Gastrocnemius medialis (tissue), 4 donors: ENCODE results near the gene PAPLN. TPM values are rescaled to one million over a fixed set of nuclear protein-coding genes. Genes with fewer than 3 reads are reported as not detected.

Experiments
- ATAC-seq, 2 donors: fragments of 150-250 bp; one replicate each; pipeline ENCODE4 v1.9.1; 2016
- DNase-seq, 2 donors: peaks; one replicate each; pipeline ENCODE4 v3.0.0-alpha.2; 2019
- H3K27ac ChIP-seq, 4 donors: fragments of 200-600 bp; sonication (generic); 1 replicate in 1 of 4; 2 replicates in 3 of 4; pipeline ENCODE4 v1.5.1; 2016 to 2018; ENCODE audit warnings: mild to moderate bottlenecking in 2 of 4, moderate library complexity in 1 of 4
- H3K27me3 ChIP-seq, 3 donors: fragments of 200-600 bp; sonication (generic) in 2 of 3; 1 replicate in 1 of 3; 2 replicates in 2 of 3; pipeline versions ENCODE4 v1.5.1 to v1.6.0; 2016 to 2019; ENCODE audit warnings: mild to moderate bottlenecking in 1 of 3, moderate library complexity in 1 of 3
- H3K36me3 ChIP-seq, 2 donors: fragments of 200-600 bp; sonication (generic) in 1 of 2; one replicate each; pipeline ENCODE4 v1.5.1; 2017 to 2018
- H3K4me1 ChIP-seq, 2 donors: fragments of 200-600 bp; sonication (generic) in 1 of 2; one replicate each; pipeline ENCODE4 v1.5.1; 2016 to 2017; ENCODE audit warnings: mild to moderate bottlenecking in 2 of 2
- H3K4me3 ChIP-seq, 4 donors: fragments of 200-600 bp; sonication (generic) in 3 of 4; 1 replicate in 1 of 4; 2 replicates in 3 of 4; pipeline ENCODE4 v1.5.1; 2016 to 2019; ENCODE audit warnings: mild to moderate bottlenecking in 2 of 4
- H3K9me3 ChIP-seq, 3 donors: fragments of 200-600 bp; sonication (generic) in 2 of 3; 1 replicate in 1 of 3; 2 replicates in 2 of 3; pipeline ENCODE4 v1.5.1; 2016 to 2019
- POLR2A ChIP-seq, 2 donors: fragments of 450-650 bp; IDR thresholded peaks; one replicate each; pipeline ENCODE4 v1.6.1; 2017; ENCODE audit warnings: antibody characterized with exemption in 2 of 2, mild to moderate bottlenecking in 2 of 2, moderate library complexity in 2 of 2
- in situ Hi-C, 4 donors: fragments of 200-750 bp; cut with MboI; loops; one replicate each; pipeline versions ENCODE4 v1.15.0 to v1.8.0; 2017; ENCODE audit warnings: low sequenced_read_pairs in 4 of 4
- intact Hi-C: fragments of 100-400 bp; cut with DNase I; formaldehyde crosslinking; loops from one replicate; pipeline ENCODE4 v1.15.1; 2023; ENCODE audit warnings: low total_unique reads
- total RNA-seq, 4 donors: library from RNA; depleted of rRNA; stranded (reverse); fragments of >200 nt; gene quantifications; one replicate each; pipeline versions ENCODE4 v1.1.0 to v1.2.3, GENCODE V29; 2016
- TF ChIP-seq, protein P1 (sequence below), 5 experiments: fragments of 450-650 bp in 3 of 5; fragments of 200-600 bp in 2 of 5; sonication (generic) in 2 of 5; IDR thresholded peaks in 4 of 5; conservative IDR thresholded peaks in 1 of 5; 1 replicate in 4 of 5; 2 replicates in 1 of 5; pipeline ENCODE4 v1.5.1; 2016 to 2019; ENCODE audit warnings: antibody characterized with exemption in 5 of 5, mild to moderate bottlenecking in 3 of 5, moderate library complexity in 3 of 5

The PAPLN gene
- total RNA-seq, 4 donors from 2014 or later: 1.9 to 5.0 (median 2.5) TPM

DNA sequence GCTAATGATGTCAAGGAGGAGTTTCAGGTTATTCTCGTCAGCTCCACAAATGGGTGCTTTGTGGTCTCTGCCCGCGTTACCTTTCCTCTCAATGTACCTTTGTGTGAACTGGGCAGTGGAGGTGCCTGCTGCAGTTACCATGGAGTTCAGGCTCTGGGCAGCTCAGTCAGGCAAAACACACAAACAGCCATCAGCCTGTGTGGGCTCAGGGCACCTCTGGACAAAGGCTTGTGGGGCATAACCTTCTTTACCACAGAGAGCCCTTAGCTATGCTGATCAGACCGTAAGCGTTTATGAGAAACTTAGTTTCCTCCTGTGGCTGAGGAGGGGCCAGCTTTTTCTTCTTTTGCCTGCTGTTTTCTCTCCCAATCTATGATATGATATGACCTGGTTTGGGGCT, 16.7 kb upstream of the PAPLN start:
- DNase-seq (no peak), ATAC-seq (no peak)
- TF ChIP-seq POLR2A (IDR thresholded peaks at IDR 0.05): no peak
- TF ChIP-seq, protein P1, sequence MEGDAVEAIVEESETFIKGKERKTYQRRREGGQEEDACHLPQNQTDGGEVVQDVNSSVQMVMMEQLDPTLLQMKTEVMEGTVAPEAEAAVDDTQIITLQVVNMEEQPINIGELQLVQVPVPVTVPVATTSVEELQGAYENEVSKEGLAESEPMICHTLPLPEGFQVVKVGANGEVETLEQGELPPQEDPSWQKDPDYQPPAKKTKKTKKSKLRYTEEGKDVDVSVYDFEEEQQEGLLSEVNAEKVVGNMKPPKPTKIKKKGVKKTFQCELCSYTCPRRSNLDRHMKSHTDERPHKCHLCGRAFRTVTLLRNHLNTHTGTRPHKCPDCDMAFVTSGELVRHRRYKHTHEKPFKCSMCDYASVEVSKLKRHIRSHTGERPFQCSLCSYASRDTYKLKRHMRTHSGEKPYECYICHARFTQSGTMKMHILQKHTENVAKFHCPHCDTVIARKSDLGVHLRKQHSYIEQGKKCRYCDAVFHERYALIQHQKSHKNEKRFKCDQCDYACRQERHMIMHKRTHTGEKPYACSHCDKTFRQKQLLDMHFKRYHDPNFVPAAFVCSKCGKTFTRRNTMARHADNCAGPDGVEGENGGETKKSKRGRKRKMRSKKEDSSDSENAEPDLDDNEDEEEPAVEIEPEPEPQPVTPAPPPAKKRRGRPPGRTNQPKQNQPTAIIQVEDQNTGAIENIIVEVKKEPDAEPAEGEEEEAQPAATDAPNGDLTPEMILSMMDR (IDR thresholded peaks at IDR 0.05 in 4 of 5, conservative IDR thresholded peaks at IDR 0.05 in 1 of 5): no peak
- H3K27me3 ChIP-seq: no peaks in the 10 kb centered on the region
- H3K9me3 ChIP-seq: no peaks in the 10 kb centered on the region
- no peaks in the 10 kb centered on the region for H3K4me1 ChIP-seq
- no peak overlapping the region for H3K27ac ChIP-seq
- peaks cover 0 to 55% of the 10 kb centered on the region in 2 donors for H3K36me3 ChIP-seq
- H3K4me3 ChIP-seq: no peak overlapping the region
- intact Hi-C loops: no loop called here
- in situ Hi-C loops: no loop called here

GRCh38 chr14:73221945-73222344, 15.4 kb upstream of the PAPLN start:
- peaks cover 0 to 53% of the 10 kb centered on the region in 2 donors for H3K36me3 ChIP-seq
- H3K27me3 ChIP-seq: no peaks in the 10 kb centered on the region
- no peak overlapping the region for H3K4me3 ChIP-seq
- in situ Hi-C loops: no loop called here
- no peaks in the 10 kb centered on the region for H3K9me3 ChIP-seq
- H3K4me1 ChIP-seq: no peaks in the 10 kb centered on the region
- TF ChIP-seq, protein P1 (IDR thresholded peaks at IDR 0.05 in 4 of 5, conservative IDR thresholded peaks at IDR 0.05 in 1 of 5): no peak
- no peak for TF ChIP-seq POLR2A (IDR thresholded peaks at IDR 0.05)
- H3K27ac ChIP-seq: no peak overlapping the region
- ATAC-seq: no peak
- no peak for DNase-seq
- intact Hi-C loops: no loop called here

DNA sequence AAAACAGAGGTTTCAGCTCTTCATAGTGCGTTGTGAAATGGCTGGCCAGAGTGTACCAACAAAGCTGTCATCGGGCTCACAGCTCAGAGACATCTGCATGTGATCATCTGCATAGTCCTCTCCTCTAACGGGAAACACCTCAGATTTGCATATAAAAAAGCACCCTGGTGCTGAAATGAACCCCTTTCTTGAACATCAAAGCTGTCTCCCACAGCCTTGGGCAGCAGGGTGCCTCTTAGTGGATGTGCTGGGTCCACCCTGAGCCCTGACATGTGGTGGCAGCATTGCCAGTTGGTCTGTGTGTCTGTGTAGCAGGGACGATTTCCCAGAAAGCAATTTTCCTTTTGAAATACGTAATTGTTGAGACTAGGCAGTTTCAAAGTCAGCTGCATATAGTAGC, 14.3 kb upstream of the PAPLN start:
- H3K4me3 ChIP-seq: no peak overlapping the region
- H3K36me3 ChIP-seq: peaks cover 0 to 42% of the 10 kb centered on the region in 2 donors
- peak; percentile 66 to 73 for ATAC-seq
- no peak for TF ChIP-seq POLR2A (IDR thresholded peaks at IDR 0.05)
- TF ChIP-seq, protein P1 (IDR thresholded peaks at IDR 0.05 in 4 of 5, conservative IDR thresholded peaks at IDR 0.05 in 1 of 5): no peak
- intact Hi-C loops: no loop called here
- DNase-seq: no peak
- H3K27me3 ChIP-seq: no peaks in the 10 kb centered on the region
- in situ Hi-C loops: no loop called here
- peaks cover 0 to 2% of the 10 kb centered on the region in 2 donors for H3K4me1 ChIP-seq
- H3K27ac ChIP-seq: peak overlapping the region in 2 of 4 donors; percentile 18 to 24
- no peaks in the 10 kb centered on the region for H3K9me3 ChIP-seq

GRCh38 chr14:73225496-73225895, 11.8 kb upstream of the PAPLN start:
- TF ChIP-seq, protein P1 (IDR thresholded peaks at IDR 0.05 in 4 of 5, conservative IDR thresholded peaks at IDR 0.05 in 1 of 5): no peak
- no peak for TF ChIP-seq POLR2A (IDR thresholded peaks at IDR 0.05)
- Histone ChIP-seq H3K9me3 (no peaks in the 10 kb centered on the region), H3K27me3 (no peaks in the 10 kb centered on the region), H3K4me1 (peaks cover 6 to 7% of the 10 kb centered on the region in 2 donors), H3K27ac (no peak overlapping the region), H3K36me3 (peaks cover 0 to 17% of the 10 kb centered on the region in 2 donors), H3K4me3 (no peak overlapping the region)
- ATAC-seq (no peak), DNase-seq (no peak)
- in situ Hi-C loops (no loop called here), intact Hi-C loops (no loop called here)
